RWPE1 (cell line): Measurements from ENCODE around the gene ASAP3.
A peak's percentile ranks its signal among the peaks of the same experiment; 100 is the strongest.

Source experiments
- CTCF ChIA-PET: fragments of 350-600 bp; sonication (Branson Sonifier 250); formaldehyde crosslinking; extraction: SDS; loops from one replicate; lab custom pipeline; 2021; lab: Yijun Ruan, JAX
- POLR2A ChIA-PET: fragments of 400-600 bp; formaldehyde crosslinking; extraction: SDS; loops from one replicate; lab custom pipeline; 2020; ENCODE audit warnings: antibody characterized with exemption; ENCODE audit not compliant: low non-redundant PET; lab: Yijun Ruan, JAX
- DNase-seq: peaks from one replicate; pipeline ENCODE4 v3.0.0; 2012; ENCODE audit warnings: low spot score
- H3K27ac ChIP-seq: fragments of 450-650 bp; 2 replicates; pipeline ENCODE4 v1.5.1; 2017
- TF ChIP-seq, protein P1 (sequence below): fragments of 450-650 bp; conservative IDR thresholded peaks from 2 replicates; pipeline ENCODE4 v1.5.1; 2017; ENCODE audit warnings: low read depth, mild to moderate bottlenecking

Gene ASAP3

DNA sequence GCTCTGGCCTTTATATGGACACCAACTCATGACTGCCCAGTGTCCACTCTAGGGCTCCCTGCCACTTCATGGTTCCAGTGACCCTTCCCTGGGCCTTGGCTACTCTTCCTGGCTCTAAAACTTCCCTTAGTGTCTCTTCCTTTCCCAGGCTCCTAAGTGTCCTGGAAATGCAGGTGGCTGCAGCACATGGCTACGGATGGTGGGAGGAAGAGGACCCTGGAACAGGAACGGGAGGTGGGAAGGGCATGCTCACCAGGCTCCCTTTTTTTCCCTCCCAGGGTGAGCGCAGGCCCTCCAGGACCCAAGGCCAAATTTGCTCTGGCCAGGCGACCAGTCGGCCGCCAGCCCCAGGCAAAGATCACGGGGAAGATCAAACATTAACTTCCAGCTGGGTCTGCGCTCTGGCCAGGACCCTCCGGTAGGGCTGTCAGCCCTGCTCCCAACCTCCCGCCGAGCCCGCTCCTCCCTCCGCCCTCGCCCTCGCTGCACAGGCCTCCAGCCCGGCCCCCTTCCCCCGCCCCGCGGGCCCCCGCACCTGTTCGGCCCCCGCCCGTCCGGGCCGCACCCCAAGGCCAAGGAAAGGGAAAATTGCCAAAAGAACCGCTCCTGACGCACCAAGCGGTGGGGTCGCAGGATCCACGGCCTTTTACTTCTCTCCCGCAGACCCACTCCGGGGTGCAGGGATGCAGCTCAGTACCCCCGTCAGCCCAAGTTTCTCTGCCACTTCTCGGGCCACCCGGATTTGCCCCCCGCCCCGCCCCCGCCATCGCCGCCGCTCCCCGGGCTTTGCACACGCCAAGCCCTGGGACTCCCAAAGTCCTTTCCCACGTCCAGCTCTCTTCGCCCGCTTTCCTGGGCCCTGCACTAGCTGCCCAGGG lies 60.3 kb downstream of the ASAP3 start:
- POLR2A ChIA-PET: interaction anchor here (0.8 kb wide), 1 partner anchor 60 kb away, joined by 3 read pairs; the partner anchor contains the start of gene ASAP3
- H3K27ac ChIP-seq: peak overlapping the region; percentile 76
- CTCF ChIA-PET: interaction anchor here (0.5 to 1.7 kb wide), 5 partner anchors 25 to 73 kb away, joined by 3 to 5 read pairs (median 4); partner anchors contain the start of gene ASAP3
- TF ChIP-seq, protein P1, sequence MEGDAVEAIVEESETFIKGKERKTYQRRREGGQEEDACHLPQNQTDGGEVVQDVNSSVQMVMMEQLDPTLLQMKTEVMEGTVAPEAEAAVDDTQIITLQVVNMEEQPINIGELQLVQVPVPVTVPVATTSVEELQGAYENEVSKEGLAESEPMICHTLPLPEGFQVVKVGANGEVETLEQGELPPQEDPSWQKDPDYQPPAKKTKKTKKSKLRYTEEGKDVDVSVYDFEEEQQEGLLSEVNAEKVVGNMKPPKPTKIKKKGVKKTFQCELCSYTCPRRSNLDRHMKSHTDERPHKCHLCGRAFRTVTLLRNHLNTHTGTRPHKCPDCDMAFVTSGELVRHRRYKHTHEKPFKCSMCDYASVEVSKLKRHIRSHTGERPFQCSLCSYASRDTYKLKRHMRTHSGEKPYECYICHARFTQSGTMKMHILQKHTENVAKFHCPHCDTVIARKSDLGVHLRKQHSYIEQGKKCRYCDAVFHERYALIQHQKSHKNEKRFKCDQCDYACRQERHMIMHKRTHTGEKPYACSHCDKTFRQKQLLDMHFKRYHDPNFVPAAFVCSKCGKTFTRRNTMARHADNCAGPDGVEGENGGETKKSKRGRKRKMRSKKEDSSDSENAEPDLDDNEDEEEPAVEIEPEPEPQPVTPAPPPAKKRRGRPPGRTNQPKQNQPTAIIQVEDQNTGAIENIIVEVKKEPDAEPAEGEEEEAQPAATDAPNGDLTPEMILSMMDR: no peak
- DNase-seq: peak; percentile 36

DNA sequence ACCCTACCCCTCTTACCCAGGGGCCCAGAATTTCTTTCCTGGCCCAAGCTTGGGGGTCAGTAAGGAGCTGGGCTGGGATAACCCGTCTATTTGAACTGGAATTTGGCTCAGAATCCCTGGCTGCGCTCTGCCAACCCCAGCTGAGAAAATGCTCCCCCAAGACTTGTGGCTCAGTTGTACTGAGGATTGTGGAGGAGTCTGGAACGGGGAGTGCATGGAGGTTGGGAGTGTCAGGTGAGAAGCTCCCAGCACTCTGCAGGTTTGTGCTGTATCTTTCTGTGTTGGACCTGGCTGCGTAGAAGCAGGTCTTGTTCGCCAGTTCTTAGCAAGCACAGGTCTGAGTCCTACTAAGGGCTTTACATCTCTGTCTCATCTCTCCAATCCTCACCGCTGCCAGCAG lies 61.0 kb downstream of the ASAP3 start:
- peak overlapping the region; percentile 76 for H3K27ac ChIP-seq
- ChIA-PET POLR2A (no interaction called here), CTCF (interaction anchor here (0.5 to 1.7 kb wide), 2 partner anchors 48 to 74 kb away, joined by 3 to 4 read pairs; no protein-coding TSS in a partner anchor)
- TF ChIP-seq, protein P1: no peak
- no peak for DNase-seq

DNA sequence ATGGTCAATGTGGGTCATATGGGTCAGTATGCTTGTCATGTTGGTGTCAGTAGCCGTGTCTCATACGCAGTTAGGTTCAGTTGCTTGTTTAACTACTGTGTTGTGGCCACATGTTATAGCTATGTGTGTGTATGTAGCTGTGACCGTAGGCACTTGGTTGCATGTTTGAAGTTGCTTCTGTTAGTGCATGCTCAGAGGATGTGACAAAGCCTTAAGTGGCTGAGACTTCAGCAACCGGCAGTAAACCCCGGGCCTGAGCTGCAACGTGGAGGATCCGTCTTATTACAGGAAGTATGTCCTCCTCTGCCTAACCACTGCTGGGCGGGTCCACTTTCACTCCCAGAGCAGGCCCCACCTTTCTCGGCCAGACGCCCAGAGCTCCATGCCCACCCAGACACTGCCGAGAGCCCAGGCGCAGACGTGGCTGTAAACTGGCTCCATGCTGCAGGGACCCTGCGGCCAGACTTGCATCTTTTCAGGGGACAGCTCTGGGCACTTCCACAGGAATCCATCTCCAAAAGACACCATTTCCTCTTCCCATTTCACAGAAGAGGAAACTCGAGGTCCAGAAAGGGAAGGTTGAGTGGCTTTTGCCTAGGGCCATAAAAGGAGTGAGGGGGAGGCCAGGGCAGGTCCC lies 61.6 kb downstream of the ASAP3 start:
- POLR2A ChIA-PET: no interaction called here
- peak overlapping the region; percentile 76 for H3K27ac ChIP-seq
- DNase-seq: no peak
- TF ChIP-seq, protein P1: no peak
- CTCF ChIA-PET: interaction anchor here (0.8 to 1.7 kb wide), 2 partner anchors 19 to 75 kb away, joined by 4 read pairs; no protein-coding TSS in a partner anchor

DNA sequence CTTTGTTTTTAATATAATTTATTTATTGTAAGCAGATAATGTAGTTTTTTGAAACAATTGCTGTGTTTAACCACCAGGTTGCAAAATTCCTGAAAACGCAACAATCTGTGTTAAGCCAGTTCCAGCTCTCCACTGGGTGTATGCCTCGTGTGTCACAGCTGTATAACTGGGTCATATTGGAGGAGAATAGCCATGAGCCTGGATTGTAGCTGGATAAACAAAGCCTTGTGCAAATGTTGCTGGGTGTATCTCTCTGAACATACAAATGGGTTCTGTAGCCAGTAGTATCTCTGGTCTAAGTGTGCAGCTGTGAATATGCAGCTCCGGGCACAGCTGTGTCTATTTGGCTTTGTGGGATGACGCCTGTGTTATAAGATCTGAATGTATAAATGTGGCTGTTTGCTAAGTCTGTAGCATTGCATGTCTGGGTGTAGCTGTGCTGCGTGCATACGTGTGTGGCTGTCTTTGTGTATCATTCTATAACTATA lies 62.2 kb downstream of the ASAP3 start:
- no peak for DNase-seq

DNA sequence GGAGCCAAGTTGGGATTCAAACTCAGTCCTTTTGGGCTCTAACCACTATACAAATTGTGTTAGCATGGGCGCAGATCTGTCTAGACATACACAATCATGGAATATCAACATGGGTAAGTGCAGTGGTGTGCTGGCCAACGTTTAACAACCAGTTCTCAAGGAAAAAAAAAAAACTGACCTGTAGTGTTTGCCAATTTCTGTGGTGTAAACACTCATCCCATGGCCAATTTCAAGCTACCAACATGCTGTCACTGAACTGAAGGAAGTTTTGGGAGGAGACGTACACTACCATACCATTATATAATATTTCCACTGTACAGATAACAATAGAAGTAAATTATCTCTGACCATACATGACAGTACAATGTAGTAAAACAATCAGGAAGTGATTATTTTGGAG lies 62.6 kb downstream of the ASAP3 start:
- POLR2A ChIA-PET: no interaction called here

More for the DNA sequence above, 62.2 kb downstream of the ASAP3 start:
- TF ChIP-seq, protein P1: no peak
- ChIA-PET CTCF (interaction anchor here (0.8 kb wide), 1 partner anchor 18 kb away, joined by 4 read pairs; no protein-coding TSS in a partner anchor), POLR2A (no interaction called here)
- H3K27ac ChIP-seq: peak overlapping the region; percentile 76

More for the DNA sequence above, 62.6 kb downstream of the ASAP3 start:
- no peak for DNase-seq
- CTCF ChIA-PET: interaction anchor here (0.8 kb wide), 1 partner anchor 18 kb away, joined by 4 read pairs; no protein-coding TSS in a partner anchor
- TF ChIP-seq, protein P1: no peak
- no peak overlapping the region for H3K27ac ChIP-seq
